Epidermal melanocyte (primary cell): ENCODE results near the gene RNF128.
"Not testable (repeated sequence)": the region's sequence is repeated elsewhere in the genome, so short reads cannot be mapped to it uniquely, and the experiment has no call there.

Experiments
- DNase-seq: peaks from one replicate; pipeline ENCODE4 v3.0.0; 2011; ENCODE audit warnings: low spot score; ENCODE audit not compliant: insufficient read length

Gene RNF128

DNA sequence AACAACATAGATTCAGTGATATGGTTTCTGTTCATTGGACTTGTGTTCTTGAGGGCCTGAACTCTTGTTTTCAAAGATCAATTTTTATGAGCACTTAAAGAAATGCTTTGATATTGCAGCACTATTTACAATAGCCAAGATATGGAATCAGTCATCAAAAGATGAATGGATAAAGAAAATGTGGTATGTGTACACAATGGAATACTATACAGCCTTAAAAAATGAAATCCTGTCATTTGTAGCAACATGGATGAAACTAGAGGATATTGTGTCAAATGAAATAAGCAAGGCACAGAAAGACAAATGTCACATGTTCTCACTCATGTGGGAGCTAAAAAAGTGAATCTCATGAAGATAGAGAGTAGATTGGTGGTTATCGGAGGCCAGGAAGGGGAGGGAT is 21.9 kb downstream of the RNF128 start:
- no peak for DNase-seq

DNA sequence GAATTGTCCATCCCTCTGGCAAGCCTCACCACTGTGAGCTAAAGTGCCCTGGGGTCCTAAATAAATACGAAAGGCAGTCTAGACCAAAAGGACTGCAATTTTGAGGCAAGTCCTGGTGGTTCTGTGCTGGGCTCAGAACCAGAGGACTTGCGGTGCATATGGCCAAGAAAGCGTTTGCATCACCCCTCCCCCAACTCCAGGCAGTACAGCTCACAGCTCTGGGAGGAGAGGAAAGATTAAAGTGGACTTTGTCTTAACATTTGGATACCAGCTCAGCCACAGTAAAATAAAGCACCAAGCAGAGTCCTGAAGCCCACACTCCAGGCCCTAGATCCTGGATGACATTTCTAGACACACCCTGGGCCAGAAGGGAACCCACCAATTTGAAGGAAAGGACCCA is 24.9 kb downstream of the RNF128 start:
- no peak for DNase-seq

- no peak for DNase-seq
These were observed 25.7 kb downstream of the RNF128 start for GRCh38 chrX:106752101-106752678.

DNA sequence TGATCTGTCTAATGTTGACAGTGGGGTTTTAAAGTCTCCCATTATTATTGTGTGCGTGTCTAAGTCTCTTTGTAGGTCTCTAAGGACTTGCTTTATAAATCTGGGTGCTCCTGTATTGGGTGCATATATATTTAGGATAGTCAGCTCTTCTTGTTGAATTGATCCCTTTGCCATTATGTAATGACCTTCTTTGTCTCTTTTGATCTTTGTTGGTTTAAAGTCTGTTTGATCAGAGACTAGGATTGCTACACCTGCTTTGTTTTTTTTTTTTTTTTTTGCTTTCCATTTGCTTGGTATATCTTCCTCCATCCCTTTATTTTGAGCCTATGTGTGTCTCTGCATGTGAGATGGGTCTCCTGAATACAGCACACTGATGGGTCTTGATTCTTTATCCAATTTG is 42.8 kb downstream of the RNF128 start:
- DNase-seq: not testable (repeated sequence)

DNA sequence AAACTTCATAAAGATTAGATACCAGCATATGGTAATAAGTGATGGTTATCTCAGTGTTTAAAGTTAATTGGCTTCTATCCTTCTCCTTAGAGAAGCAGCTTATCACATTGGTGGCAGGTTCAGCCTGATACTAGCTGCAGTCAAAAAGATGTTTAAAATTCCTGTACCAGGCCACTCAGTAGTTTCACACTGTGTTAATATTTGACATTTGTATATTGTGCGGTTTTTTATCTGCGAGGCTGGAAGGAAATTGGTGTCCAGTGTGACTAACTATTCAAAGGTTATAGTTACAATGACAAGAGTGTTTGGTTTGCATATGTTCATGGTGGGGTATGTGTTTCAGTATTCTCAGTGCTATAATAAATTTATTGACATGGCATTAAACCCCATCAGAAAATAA is 48.5 kb downstream of the RNF128 start:
- DNase-seq: no peak

DNA sequence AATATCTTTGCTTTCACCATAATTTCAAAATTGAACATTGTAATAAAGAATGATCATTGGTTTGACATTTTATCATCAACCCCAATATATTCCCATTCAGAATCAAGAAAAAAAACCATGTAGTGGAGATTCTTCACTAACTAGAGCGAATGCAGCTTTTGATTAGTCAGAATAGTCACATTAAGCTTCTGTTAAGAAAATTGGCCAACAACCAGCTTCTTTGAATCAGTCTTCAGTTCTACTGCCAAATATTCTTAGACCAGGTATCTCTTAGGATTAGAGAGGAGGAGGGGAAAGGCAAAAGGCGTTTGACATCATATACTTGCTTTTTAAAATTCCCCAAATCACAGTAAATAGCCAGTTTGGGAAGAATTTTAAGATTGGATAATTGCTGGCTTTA is 53.8 kb downstream of the RNF128 start:
- no peak for DNase-seq

GRCh38 chrX:106780664-106781377 is 54.3 kb downstream of the RNF128 start:
- no peak for DNase-seq

DNA sequence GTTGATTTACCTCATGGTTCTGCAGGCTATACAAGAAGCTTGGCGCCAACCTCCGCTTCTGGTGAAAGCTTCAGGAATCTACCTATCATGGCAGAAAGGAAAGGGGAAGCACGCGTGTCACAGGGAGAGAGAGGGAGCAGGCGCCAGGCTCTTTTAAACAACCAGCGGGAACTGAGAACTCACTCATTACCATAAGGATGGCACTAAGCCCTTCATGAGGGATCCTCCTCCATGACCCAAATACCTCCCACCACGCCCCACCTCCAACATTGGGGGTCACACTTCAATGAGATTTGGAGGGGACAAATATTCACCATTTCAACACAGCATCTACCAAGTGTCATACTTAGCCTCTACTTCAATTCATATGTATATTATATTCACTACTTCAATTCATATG is 57.2 kb downstream of the RNF128 start:
- DNase-seq: no peak

GRCh38 chrX:106791495-106791894 is 65.0 kb downstream of the RNF128 start:
- DNase-seq: peak; percentile 15

- DNase-seq: no peak
These were observed 75.5 kb downstream of the RNF128 start for GRCh38 chrX:106802063-106802387.

DNA sequence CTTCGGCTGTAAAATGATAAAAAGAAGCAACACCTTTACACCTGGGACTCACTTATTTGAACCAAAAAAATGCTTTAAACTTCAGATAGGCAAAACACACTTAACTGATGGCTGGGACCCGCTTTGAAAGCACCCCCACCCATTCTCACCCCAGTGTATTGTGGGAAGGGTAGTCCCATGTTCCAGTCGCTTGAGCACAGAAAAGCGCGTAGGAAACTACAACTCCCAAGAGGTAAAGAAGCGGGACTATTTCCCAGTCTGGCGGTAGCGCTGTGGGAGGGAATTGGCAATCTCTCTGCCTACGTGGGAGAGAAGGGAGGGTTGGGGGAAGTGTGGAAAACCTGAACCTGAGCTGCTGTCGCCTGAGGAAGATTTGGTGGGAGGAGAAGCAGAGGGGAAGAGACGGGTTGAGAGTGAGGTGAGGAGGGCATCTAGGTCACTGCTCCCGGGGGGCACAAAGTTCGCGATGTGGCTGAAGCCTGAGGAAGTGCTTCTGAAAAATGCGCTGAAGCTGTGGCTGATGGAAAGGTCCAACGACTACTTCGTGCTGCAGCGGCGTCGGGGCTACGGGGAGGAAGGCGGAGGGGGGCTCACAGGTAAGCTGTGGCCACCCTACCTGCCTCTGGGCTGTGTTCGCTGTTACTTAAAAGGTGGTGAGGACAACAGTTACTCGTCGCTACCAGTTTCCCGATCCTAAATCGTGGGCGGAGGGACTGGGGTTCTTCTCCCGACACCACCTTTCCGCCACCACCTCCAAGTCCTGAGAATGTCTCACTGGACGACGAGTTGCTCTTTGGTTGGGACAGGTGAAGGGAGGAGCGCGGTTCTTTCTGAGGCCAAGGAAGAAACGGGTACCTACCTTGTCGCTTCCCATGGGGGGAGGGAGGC is 76.1 kb downstream of the RNF128 start, which contains the start of gene TBC1D8B:
TSS of gene TBC1D8B (plus strand) at position 286 of the 888 bp plus-strand sequence. CDS start at position 467, 181 bp downstream.
- peak; percentile 33 for DNase-seq

DNA sequence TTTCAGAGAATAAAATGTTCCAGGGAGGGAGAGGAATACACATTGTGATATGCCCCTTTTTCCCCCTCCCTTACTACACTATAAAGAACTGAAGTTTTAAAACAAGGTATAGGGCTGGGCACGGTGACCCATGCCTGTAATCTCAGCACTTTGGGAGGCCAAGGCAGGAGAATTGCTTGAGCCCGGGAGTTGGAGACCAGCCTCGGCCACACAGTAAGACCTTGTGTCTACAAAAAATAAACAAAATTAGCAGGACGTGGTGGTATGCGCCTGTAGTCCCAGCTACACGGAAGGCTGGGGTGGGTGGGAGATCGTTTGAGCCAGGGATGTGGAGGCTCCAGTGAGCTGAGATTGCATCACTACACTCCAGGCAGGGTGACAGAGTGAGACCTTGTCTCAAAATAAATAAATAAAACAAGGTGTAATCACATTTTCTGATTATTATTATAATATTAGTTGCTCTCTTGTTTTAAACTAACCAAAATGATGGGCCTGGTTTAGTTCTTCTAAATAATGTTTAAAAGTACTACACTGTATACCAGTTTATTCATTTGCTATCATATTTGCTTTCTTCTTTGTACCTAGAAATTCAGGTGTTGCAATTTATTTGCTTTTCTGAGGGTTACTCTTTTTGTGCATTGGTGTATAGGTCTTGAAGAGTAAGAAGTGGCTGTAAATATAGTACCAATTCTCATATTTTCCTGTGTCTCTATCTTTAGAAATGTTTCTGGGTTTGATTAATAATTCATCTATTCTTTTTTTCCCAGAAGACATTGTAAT is 84.8 kb downstream of the RNF128 start:
- no peak for DNase-seq

- DNase-seq: not testable (repeated sequence)
These were observed 86.4 kb downstream of the RNF128 start for GRCh38 chrX:106812930-106813329.

- not testable (repeated sequence) for DNase-seq
These were observed 87.6 kb downstream of the RNF128 start for GRCh38 chrX:106814093-106814492.
